NOMO-1 treated with dmso at 0.1 percent for 144 hours (cell line): Measurements from ENCODE around the gene OR2D2.
"Not testable (repeated sequence)": the region's sequence is repeated elsewhere in the genome, so short reads cannot be mapped to it uniquely, and the experiment has no call there.

ENCODE experiments used
- DNase-seq: peaks from one replicate; lab custom pipeline; 2025; ENCODE audit not compliant: unreplicated experiment; lab: John Stamatoyannopoulos, UW

OR2D2 gene

GRCh38 chr11:6892400-6892799 lies at the start of gene OR2D2:
Gene OR2D2, minus strand, starts transcription at chr11:6892500. Its CDS starts 0 bp downstream, at chr11:6892500.
- no peak for DNase-seq

- DNase-seq: no peak
Observed at GRCh38 chr11:6941970-6942369, 49.7 kb upstream of the OR2D2 start.

DNA sequence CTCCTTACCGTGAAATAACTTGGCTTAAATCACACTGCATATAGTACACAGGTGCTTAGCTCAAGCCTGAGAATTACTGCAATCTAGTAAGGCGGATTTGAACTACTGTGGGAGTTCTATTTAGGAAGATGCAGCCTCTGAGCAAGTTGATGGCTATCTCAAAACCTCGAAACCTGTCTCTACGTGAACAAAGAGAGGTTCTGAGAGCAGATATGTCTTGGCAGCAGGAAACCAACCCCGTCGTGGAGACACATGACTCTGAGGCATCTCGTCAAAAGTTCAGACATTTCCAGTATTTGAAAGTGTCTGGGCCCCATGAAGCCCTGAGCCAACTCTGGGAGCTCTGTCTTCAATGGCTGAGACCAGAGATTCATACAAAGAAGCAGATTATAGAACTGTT lies 39.8 kb upstream of the OR2D2 start:
- no peak for DNase-seq

- no peak for DNase-seq
Observed at GRCh38 chr11:6931146-6931713, 38.9 kb upstream of the OR2D2 start.

- DNase-seq: no peak
Observed at GRCh38 chr11:6928916-6929315, 36.6 kb upstream of the OR2D2 start.

- no peak for DNase-seq
Observed at GRCh38 chr11:6927030-6927617, 34.8 kb upstream of the OR2D2 start.

GRCh38 chr11:6926208-6927029 lies 34.1 kb upstream of the OR2D2 start, which contains the start of gene ZNF215:
Gene ZNF215, plus strand, starts transcription at chr11:6926426. Its CDS starts 5,847 bp downstream, at chr11:6932273.
- DNase-seq: peak; percentile 15

- no peak for DNase-seq
Observed at GRCh38 chr11:6925636-6926207, 33.4 kb upstream of the OR2D2 start.

GRCh38 chr11:6925007-6925577 lies 32.8 kb upstream of the OR2D2 start:
- DNase-seq: no peak

DNA sequence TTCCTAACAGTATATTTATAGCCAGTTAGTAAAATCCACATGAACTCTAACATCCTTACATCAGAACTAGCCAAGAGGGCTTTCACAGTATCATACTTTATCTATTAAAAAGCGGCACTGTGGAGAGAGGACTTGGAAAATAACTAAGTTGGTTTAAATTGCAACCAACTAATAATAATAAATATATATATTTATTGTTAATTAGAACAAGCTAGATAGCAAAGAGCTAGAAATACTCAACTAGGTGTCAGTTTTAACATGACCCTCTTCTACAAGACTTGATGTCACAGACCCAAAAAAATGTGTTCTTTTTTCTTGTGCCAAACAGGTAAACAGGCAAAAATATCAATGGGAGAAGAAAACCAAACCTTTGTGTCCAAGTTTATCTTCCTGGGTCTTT lies 28.4 kb upstream of the OR2D2 start, which contains the start of gene OR2D3:
Gene OR2D3, plus strand, starts transcription at position 301 of the 400 bp plus-strand sequence. Its CDS starts 0 bp downstream, at position 301.
- DNase-seq: no peak

- no peak for DNase-seq
Observed at GRCh38 chr11:6919698-6920097, 27.4 kb upstream of the OR2D2 start.

GRCh38 chr11:6911948-6912347 lies 19.6 kb upstream of the OR2D2 start:
- DNase-seq: no peak

GRCh38 chr11:6911378-6911777 lies 19.1 kb upstream of the OR2D2 start:
- DNase-seq: no peak

- not testable (repeated sequence) for DNase-seq
Observed at GRCh38 chr11:6904804-6905203, 12.5 kb upstream of the OR2D2 start.

- no peak for DNase-seq
Observed at GRCh38 chr11:6900327-6900999, 8.2 kb upstream of the OR2D2 start.

DNA sequence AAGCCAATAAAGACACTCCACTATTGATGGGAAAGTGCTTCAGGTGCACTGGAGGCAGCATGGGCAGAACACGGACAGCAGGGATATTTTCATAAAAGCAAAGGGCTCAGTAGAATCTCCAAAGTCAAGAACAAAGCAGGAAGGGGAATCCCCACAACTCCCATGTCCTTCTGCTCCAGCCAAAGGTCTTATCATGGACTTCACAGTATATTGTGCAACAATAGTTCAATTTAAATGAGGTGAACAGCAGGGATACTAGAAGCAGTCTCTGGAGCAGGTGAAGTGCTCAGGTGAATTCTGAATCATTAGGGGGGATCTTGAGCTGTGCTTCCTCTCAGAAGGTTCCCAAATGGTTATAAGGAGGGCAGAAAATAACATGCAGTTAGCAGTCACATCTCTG lies 6.6 kb upstream of the OR2D2 start:
- no peak for DNase-seq

GRCh38 chr11:6895010-6895409 lies 2.7 kb upstream of the OR2D2 start:
- no peak for DNase-seq

DNA sequence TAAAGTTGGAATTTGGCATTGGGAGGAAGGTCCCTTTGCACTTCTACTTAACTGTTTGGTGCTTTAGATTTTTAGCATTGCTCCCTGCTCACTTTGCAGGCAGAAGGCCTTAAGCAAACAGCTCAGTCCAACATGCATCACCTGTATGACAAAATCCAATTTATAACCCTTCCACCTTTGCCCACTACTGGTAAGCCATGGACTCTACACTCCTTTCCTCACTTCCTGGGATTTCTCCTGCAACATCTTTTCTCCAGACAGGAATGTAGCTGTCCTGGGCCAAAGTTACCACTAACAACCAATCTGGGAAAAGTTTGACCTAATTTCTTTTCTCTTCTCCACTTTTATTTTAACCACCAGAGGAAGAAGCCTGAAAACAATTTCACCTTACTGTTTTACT lies 1.8 kb upstream of the OR2D2 start:
- no peak for DNase-seq

GRCh38 chr11:6889835-6890234 lies 2.5 kb downstream of the OR2D2 start:
- no peak for DNase-seq

DNA sequence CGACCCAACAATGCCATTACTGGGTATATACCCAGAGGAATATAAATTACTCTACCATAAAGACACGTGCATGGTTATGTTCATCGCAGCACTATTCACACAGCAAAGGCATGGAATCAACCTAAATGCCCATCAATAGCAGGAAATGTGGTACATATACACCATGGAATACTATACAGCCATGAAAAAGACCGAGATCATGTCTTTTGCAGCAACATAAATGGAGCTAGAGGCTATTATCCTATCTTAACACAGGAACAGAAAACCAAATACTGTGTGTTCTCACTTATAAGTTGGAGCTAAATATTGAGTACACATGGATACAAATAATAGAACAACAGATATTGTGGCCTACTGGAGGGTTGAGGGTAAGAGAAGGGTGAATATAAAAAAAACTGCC lies 3.5 kb downstream of the OR2D2 start:
- no peak for DNase-seq

DNA sequence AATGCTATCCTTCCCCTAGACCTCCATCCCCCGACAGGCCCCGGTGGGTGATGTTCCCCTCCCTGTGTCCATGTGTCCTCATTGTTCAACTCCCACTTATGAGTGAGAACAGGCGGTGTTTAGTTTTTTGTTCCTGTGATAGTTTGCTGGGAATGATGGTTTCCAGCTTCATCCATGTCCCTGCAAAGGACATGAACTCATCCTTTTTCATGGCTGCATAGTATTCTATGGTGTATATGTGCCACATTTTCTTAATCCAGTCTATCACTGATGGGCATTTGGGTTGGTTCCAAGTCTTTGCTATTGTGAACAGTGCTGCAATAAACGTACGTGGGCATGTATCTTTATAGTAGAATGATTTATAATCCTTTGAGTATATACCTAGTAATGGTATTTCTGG lies 4.6 kb downstream of the OR2D2 start:
- DNase-seq: not testable (repeated sequence)
